ENCODE results near the gene SNUPN. TPM values are rescaled to one million over a fixed set of nuclear protein-coding genes. Genes with fewer than 3 reads are reported as not detected.
"Not testable (repeated sequence)": the region's sequence is repeated elsewhere in the genome, so short reads cannot be mapped to it uniquely, and the experiment has no call there.

The SNUPN gene
- total RNA-seq, 1 donor from 2014 or later: 20.8 TPM

DNA sequence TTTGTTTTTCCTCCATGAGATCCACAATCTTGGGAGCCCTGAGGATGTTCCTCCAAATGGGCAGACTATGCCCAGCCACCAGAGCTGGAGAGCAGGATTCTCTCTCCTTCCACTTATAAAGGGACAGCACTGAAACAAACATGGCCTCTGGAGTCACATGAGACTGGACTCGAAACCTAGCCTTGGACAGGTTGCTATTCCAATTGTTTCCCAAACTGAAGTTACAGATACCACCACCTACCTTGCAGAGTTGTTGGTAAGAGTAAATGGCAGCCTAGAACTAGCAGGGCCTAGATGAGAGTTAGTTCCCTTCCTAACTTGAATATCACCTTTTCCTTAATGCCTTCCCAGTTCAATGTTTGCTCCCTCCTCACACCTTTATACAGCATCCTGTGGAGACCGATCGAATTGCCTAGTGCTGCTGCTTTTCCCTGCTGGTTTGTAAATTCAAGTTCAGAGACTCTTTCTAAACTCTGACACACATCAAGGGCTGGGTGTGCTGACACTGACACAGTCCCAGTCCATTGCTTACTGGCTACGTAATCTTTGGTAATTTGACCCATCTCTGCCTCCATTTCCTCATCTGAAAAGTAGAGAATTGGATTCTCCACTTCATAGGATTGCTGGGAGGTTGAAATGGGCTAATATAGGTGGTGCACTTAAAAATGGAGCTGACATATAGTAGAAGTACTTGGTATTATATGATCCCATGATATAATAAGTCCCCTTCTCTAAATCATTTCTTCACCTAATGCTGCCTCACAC lies 11.9 kb upstream of the SNUPN start:
- DNase-seq (ENCODE audit: low spot score): no peak

DNA sequence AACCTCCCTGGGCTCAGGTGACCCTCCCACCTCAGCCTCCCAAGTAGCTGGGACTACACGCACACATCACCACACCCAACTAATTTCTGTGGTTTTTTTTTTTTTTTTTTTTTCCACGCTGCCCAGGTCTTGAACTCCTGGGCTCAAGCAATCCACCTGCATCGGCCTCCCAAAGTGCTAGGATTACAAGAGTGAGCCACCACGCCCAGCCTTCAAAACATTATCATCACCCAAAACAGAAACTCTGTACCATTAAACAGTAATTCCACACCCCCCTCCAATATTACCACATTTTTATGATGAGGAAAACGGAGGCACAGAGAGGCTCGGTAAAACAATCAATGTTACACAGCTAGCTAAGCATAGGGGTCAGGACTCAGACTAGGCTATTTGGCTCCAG lies 10.5 kb upstream of the SNUPN start:
- DNase-seq (ENCODE audit: low spot score): no peak

DNA sequence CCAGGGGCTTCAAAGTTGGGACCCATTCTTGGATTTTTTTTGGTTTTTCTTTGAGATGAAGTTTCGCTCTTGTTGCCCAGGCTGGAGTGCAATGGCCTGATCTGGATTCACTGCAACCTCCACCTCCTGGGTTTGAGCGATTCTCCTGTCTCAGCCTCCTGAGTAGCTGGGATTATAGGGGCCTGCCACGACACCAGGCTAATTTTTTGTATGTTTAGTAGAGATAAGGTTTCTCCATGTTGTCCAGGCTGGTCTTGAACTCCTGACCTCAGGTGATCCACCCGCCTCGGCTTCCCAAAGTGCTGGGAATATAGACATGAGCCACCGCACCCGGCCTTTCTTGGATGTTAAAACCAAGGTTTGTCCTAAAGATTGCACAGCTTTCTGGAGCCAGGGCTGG lies 8.4 kb upstream of the SNUPN start:
- not testable (repeated sequence) for DNase-seq (ENCODE audit: low spot score)

DNA sequence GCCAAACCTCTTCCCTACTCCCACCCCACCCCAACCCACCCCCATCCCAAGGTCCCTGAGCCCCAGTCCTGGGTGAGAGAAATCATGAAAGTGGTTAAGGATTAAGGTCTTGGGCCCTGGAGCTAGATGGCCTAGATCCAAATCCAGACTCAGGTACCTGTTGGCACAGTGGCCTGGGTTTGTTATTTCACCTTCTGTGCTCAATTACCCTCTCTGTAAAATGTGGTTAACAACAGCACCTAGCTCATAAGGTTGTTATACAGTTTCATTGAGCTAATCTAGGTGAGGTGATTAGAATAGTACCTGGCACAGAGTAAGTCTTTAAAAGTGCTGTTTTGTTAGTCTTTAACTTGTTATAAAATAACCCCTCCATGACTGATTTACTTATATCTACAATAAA lies 6.4 kb upstream of the SNUPN start:
- DNase-seq (ENCODE audit: low spot score): no peak

DNA sequence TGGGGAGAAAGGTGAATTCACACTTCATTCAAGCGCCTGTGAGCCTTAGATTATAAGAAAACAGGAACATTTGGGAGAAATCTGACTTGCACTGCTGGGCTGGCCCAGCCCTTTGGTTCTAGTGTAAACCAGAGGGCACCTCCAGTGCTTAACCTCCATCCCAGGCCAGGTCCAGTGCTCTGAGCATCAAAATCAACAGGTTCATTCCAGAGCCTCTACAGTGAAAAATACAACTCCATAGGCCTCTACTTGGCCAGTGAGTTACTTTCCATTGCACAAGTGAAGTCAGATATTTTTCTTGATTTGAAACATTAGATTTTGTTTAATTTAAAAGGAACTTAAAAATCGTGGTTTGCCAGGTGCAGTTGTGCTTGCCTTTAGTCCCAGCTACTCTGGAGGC lies 3.0 kb downstream of the SNUPN start:
- DNase-seq (ENCODE audit: low spot score): no peak

DNA sequence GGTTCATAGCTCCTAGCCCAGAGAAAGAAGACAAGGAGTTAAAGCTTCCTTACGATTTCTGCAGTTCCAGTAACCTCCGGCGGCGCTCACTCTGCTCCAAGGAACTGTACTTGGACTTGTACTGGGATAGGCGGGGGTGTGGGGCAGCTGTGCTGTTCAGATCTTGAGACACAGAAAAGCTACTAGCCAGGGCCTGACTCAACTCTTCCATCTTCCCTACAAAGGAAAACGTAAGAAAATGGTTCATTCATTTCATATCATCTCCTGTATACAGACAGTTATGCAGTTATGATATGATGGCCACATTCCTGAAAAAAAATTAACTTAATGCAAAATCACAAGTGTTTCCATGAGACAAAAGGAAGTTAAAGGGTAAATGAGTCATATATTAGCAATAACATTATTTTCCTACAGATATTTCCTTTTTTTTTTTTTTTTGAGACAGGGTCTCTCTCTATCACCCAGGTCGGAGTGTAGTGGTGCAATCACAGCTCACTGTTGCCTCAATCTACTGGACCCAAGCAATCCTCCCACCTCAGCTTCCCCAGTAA lies 4.6 kb downstream of the SNUPN start:
- peak; percentile 73 for DNase-seq (ENCODE audit: low spot score)

DNA sequence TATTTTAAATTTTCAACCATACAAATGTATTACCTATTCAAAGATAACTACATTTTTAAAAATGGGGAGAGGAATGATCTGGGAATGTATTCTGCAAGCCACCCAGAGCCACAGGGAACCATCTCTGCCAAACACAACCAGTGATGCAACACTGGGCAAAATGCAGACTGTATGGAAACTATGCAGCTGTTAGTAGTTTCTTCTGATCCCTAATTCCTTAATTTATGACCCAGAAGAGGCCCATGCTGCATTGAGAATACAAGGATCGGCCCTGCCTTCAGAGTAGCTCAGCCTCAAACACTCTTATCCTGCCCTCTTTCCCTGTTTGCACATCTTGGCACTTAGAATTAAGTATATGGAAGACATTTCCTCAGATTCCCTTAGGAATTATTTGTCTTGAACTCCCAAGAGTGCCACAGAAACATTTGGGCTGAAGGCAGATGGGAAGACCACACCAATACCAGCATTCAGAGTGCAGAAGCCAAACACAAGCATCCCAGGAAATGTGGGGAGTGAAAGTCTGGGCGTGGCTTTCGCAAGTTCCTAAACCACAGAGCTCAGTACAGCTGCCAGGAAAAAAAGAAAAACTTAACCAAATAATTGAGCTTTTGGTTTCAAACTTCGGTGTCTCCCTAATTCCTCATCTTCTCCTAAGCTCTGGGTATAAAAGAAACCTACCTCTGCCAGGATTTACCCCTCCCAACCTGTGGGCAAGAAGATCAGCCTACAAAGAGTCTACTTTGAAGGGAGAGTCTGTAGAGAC lies 5.3 kb downstream of the SNUPN start:
- no peak for DNase-seq (ENCODE audit: low spot score)

DNA sequence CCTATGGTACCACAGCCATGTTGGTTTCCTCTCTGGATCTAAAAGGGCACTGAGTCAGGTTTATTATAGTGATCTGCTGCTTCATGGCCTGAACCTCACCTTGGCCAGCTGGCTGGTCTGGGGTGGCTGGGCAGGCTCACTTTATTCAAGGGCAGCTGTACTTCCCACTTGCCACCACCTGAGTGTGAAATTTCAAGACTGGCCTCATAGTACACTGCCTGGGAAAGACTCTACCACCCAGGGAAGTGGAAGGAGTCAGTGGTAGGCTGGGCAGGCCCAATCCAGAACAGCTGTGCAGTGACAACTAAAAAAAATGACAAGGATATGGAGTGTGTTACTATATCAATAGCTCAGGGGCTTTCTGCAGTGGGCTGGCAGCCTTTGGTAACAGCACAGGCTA lies 8.8 kb downstream of the SNUPN start:
- no peak for DNase-seq (ENCODE audit: low spot score)

DNA sequence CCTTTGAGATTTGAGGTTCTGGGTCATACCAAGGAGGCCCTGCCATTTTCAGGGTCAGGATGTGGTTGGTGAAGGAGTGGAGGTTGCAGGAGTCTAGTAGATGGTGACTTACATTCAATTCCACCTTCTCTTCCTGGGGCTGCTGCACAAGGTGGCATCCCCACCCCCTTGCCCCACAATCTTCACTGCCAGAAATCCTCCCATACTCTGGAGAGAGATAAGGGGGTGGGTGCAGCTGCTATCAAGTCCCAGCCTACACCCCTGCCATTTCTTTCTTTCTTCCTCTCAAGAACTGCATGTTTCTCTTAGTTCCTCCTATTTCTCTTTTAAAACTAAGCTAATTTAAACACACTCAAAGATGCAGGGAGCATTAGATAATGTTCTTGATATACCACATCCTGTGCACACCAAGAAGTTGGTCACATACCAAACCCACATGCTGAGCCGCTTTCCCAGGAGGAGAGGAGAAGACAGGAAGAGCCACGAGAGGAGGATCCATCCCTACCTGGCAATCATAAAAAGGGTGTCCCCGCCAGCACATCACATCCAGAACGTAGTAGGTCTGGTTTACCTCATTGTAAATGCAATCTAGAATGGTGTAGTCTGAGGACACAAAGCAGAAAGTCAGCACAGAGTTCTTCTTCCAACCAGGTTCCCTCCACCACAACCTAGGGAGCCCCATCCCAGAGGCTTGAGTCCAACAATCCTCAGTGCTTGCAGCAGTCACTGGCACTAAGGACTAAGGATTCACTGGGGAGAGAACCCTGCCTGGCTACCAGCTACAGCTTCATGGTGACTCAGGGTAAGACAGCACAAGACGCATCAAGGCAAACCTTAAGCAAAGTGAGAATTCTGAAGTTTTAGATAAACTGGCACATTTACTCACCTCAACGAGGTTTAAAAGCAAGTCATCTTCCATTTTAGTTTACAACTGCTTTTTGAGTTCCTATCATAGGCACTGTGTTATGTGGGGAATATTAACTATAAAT lies 18.5 kb downstream of the SNUPN start:
- DNase-seq (ENCODE audit: low spot score): no peak

DNA sequence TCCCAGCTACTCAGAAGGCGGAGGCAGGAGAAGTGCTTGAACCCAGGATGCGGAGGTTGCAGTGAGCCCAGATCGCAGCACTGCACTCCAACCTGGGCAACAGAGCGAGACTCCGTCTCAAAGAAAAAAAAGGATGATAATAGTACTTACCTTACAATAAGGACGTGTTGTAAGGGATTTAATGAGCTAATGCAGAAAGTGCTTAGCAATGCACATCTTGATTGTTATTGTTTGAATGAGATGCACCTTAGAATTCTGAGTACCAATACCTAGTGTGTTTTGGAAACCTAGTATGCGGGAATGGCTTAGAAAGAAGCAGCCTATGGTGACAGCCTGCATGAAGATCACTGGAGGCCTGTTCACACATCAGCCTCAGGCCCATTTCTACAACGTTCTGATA lies 19.5 kb downstream of the SNUPN start:
- DNase-seq (ENCODE audit: low spot score): no peak

DNA sequence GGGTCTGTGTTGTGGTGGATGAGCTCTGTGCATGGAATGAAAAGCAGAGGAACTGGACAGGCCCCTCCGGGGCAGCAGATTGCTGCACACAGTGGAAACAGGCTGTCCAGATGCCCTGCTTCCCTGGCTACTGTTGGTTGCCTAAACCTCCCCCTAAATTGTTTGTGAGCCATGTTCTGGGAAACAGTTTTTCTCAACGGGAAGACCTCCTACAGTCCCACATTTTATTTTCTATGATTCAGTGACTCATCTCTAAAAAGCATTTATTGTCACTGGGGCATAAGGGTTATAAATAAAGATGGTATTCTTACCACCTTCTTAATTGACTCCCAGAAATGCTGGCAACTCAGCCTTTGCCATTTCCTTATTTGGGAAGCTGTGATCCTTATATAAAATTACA lies 26.1 kb downstream of the SNUPN start:
- DNase-seq (ENCODE audit: low spot score): no peak

DNA sequence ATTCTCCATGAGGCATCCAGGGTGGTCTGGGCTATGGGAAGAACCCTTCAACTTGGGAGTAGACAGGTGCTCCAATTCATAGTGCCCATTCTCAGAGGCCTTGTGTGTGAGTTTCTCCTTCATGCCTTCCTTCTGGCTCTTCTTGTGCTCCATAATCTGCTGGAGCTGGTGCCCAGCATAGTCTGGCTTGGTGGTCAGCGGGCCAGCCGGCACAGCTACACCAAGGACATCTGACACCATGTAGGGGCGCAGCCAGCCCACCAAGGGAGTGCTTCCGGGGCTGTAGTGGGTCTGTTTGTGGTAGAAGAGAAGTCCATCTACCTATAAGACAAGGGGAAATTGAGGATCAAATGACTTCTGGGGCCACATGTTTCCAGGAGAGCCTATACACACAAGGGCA lies 27.2 kb downstream of the SNUPN start:
- no peak for DNase-seq (ENCODE audit: low spot score)

DNA sequence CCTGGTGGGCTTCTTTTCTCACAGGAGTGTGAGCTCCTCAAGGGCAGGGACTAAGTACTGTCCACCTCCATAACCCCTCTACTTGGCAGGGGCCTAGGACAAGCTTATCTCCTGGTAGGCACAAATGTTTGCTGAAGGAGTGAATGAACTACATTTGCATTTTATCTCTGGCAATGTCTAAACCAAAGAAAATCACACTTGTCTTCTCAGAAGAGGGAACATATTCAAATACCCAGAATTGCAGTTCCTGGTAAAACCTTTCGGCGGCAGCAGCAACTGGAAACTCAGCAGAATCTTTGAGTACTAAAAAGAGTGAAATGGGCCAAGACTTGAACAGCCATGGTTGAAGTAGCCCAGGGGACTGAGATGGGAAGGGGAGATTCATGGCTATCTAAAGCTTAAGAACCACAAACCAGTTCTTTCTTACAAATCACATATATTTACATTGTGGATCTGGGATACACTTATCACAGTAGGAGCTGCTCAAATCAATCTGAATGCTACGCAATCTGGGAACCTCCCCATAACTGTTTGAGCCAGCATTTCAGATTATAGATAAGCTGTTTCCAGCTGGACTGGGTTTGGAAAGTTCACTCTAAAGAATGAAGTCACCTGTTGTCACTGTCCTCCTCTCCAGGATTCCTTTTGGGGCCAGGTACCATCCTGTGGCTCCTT lies 27.7 kb downstream of the SNUPN start:
- DNase-seq (ENCODE audit: low spot score): no peak

DNA sequence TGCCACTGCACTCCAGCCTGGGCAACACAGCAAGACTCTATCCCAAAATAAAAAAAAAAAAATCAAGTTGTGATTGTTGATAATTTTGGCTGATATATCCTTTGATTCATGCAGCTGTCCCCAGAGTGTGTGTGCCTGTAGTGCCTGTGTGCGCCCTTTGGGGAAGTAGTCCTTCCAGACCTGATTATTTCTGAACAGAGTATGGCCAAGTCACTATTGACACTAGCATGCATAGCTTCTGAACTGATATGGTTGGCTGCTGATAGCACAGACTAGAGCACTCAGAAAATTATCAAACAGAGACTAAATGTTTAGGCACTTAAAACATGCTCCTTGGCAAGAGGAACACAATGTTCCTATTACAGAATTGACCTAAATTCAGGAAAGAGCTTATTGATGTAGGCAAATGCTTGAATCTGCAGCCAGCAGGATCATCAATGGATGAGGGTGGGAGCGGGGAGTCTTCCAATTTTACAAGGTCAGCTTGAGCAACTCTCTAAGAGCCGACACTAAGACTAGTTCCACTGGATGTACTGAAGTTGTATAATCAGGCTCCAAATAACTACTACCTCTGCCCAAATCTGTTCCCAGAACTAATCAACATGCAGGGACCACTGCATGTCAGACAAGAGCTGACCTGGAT lies 28.7 kb downstream of the SNUPN start:
- DNase-seq (ENCODE audit: low spot score): no peak

DNA sequence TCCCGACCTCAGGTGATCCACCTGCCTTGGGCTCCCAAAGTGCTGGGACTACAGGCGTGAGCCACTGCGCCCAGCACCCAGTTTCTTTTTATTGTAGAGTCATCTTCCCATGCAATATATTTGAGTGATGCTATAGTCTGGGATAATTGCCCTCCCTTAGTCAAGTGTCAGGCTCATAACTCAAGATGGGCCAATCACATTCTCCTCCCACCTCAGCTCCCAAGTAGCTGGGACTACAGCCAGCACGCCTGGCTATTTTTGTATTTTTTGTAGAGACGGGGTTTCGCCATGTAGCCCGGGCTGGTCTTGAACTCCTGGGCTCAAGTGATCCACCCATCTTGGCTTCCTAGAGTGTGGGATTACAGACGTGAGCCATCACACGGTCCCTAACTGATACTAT lies 31.2 kb downstream of the SNUPN start:
- no peak for DNase-seq (ENCODE audit: low spot score)

DNA sequence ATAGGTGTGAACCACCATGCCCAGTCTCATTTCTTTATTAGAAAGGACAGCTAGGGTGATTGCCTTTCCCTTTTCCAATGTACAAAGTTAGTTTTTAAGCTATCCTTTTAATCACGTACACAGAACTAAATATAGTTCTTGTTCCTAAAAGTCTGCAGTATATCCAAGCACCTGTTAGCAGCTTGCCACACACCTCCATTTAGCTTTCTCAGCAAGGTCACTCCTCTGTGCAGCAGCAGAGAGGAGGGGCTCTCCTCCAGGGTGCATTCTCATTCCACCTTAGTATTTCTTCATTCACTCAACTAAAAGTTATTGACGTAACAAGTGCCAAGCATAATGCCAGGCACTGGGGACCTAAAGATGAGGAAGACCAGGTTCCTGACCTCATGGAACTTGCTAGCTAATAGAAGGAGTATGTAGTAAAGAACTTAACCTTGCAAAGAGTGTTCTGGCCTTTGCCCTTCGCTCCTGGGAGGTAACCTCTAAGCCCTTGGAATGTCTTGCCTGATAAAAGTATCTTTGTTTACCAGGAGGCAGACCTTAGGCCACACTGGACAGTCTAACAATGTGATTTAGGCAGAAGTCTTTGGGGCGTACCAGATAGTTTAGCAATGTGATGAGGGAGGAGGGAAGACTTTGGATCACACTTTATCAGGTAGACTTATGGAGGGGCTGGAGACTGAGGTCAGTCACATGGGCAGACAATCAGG lies 33.7 kb downstream of the SNUPN start:
- no peak for DNase-seq (ENCODE audit: low spot score)

DNA sequence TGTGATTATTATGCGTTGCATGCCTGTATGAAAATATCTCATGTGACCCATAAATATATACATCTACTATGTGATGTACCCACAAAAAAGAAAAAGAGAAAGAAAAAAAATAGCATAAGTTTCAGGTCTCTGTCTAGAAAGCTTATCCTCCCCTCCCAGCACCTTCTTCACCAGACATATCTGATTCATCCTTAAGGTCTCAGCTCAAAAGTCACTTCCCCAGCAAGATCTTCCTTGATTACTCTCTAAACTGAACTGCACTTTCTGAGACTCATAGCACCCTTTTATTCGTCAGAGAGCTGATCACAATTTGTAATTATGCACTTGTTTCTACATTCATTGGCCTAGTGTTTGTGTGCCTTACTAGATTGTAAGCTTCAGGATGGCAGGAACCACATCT lies 35.3 kb downstream of the SNUPN start:
- no peak for DNase-seq (ENCODE audit: low spot score)

DNA sequence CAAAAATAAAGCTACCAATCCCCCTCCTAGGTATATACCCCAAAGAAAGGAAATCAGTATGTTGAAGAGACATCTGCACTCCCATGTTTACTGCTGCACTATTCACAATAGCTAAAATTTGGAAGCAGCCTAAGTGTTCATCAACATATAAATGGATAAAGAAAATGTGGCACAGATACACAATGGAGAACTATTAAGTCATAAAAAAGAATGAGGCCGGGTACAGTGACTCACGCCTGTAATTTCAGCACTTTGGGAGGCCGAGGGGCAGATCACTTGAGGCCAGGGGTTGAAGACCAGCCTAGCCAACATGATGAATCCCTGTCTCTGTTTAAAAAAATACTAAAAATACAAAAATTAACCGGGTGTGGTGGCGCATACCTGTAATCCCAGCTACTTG lies 36.5 kb downstream of the SNUPN start:
- no peak for DNase-seq (ENCODE audit: low spot score)

DNA sequence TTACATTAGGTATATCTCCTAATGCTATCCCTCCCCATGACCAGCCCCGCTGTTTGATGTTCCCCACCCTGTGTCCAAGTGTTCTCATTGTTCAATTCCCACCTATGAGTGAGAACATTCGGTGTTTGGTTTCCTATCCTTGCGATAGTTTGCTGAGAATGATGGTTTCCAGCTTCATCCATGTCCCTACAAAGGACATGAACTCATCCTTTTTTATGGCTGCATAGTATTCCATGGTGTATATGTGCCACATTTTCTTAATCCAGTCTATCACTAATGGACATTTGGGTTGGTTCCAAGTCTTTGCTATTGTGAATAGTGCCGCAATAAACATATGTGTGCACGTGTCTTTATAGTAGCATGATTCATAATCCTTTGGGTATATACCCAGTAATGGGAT lies 39.1 kb downstream of the SNUPN start:
- DNase-seq (ENCODE audit: low spot score): not testable (repeated sequence)

DNA sequence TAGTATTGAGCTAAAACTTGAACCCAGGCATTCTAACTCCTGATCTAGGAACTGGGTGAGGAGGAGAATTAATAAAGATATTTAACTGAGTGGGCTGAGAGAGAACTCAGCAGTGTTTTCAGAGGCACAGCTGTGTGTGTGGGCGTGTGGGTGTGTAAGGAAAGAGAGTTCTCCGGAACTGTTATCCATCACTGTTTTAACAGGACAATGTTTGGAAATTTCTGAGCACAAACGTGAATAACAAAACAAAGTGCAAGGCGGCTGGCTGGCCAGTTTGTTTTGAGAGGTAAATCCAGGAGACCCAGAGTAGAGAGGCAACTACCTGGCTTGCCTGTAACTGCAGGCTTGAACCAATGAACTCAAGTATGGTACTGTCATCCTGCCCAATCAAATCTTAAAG lies 41.4 kb downstream of the SNUPN start:
- DNase-seq (ENCODE audit: low spot score): no peak

Measured in ureter (tissue), 1 donor.